ENCODE measurements around the gene RUSF1.

The RUSF1 gene

DNA sequence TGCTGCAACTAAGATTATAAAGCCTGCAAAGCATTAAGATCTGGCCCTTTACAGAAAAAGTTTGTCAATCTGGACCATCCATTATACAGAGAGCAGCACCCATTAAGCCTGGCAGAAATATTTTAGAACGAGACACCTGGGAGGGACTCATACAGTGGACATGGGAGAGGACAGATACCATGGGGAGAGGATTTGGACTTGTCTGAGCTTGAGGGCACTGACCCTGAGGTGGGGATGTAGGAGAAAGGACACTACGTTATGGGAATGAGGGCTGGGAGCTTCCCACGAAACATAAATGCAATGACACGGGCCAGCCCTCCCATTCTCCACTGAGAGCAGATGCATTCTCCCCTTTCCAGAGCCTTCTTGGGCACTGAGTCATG is 6.2 kb downstream of the RUSF1 start:
- H3K4me3 ChIP-seq (ENCODE audit: low read depth, low read length) = no peak overlapping the region
- TF ChIP-seq, protein P1, sequence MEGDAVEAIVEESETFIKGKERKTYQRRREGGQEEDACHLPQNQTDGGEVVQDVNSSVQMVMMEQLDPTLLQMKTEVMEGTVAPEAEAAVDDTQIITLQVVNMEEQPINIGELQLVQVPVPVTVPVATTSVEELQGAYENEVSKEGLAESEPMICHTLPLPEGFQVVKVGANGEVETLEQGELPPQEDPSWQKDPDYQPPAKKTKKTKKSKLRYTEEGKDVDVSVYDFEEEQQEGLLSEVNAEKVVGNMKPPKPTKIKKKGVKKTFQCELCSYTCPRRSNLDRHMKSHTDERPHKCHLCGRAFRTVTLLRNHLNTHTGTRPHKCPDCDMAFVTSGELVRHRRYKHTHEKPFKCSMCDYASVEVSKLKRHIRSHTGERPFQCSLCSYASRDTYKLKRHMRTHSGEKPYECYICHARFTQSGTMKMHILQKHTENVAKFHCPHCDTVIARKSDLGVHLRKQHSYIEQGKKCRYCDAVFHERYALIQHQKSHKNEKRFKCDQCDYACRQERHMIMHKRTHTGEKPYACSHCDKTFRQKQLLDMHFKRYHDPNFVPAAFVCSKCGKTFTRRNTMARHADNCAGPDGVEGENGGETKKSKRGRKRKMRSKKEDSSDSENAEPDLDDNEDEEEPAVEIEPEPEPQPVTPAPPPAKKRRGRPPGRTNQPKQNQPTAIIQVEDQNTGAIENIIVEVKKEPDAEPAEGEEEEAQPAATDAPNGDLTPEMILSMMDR (IDR thresholded peaks at IDR 0.05; ENCODE audit: borderline replicate concordance, insufficient read depth, low read depth, low read length) = no peak

DNA sequence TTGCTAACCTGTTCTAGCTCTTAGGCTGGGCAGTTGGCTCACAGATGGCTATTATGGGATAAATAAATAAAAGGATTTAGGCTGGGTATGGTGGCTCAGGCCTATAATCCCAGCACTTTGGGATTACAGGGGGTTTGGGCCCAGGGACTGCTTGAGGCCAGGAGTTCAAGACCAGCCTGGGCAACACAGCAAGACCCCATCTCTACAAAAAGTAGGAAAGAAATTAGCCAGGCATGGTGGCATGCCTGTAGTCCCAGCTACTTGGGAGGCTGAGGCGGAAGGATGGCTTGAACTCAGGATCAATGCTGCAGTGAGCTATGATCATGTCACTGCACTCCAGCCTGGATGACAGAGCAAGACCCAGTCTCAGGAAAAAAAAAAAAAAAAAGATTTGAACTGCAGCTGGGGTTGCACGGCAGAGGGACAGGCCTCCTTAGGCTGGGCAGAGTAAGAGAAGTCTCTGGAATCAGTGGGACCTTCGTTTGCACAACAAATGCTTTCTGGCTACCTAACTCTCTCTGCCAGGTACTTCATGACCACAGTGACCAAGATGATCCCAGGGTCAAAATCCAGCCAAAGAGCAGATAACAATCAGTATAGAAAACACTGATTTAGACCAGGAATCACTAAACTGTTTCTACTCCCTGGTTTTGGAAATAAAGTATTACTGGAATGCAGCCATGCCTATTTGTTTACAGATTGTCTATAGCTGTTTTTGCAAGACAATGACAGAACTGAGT is 6.8 kb downstream of the RUSF1 start:
- no peak overlapping the region for H3K4me3 ChIP-seq (ENCODE audit: low read depth, low read length)

DNA sequence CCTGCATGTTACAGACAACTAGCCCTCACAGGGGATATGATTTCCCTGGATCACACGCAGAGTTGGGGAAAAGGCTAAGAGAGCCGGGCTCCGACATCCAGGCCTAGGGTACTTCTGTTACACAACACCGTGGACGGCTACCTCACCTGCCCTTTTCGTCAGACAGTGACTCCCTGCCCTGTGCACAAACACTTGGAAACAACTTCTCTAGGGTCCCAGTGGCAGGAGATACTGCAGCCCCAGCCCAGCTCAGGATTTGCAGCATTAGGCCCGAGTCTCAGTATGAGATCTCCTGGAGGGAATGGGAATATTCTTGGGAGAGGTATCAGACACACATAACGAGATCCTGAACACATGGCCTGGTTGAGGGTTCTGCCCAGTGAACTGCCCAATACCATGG is 8.3 kb downstream of the RUSF1 start:
- TF ChIP-seq, protein P1 (IDR thresholded peaks at IDR 0.05; ENCODE audit: borderline replicate concordance, insufficient read depth, low read depth, low read length) = no peak
- no peak overlapping the region for H3K4me3 ChIP-seq (ENCODE audit: low read depth, low read length)

More for the DNA sequence above, 6.8 kb downstream of the RUSF1 start:
- TF ChIP-seq, protein P1 (IDR thresholded peaks at IDR 0.05; ENCODE audit: borderline replicate concordance, insufficient read depth, low read depth, low read length) = no peak

DNA sequence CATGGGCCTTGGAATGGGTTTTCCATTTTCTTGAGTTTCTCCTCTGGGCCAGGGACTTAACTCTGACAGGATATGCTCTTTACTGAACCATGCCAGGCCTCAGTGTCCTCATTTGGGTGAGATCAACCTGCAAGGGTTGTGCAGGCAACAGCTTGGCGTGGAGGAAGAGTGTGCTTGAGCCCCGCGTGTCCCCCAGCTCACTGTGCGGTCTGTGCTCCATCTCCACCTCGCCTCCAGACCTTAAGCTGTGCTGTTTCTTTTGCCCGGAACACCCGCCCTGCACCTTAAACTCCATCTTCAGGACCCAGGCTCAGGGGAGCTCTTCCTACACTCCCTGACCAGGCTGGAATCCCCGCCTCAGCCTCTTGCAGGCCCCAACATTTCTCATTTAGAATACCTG is 9.7 kb downstream of the RUSF1 start:
- H3K4me3 ChIP-seq (ENCODE audit: low read depth, low read length) = no peak overlapping the region
- TF ChIP-seq, protein P1 (IDR thresholded peaks at IDR 0.05; ENCODE audit: borderline replicate concordance, insufficient read depth, low read depth, low read length) = no peak

GRCh38 chr16:31496670-31497069 is 11.5 kb downstream of the RUSF1 start:
- no peak overlapping the region for H3K4me3 ChIP-seq (ENCODE audit: low read depth, low read length)
- TF ChIP-seq, protein P1 (IDR thresholded peaks at IDR 0.05; ENCODE audit: borderline replicate concordance, insufficient read depth, low read depth, low read length) = no peak

DNA sequence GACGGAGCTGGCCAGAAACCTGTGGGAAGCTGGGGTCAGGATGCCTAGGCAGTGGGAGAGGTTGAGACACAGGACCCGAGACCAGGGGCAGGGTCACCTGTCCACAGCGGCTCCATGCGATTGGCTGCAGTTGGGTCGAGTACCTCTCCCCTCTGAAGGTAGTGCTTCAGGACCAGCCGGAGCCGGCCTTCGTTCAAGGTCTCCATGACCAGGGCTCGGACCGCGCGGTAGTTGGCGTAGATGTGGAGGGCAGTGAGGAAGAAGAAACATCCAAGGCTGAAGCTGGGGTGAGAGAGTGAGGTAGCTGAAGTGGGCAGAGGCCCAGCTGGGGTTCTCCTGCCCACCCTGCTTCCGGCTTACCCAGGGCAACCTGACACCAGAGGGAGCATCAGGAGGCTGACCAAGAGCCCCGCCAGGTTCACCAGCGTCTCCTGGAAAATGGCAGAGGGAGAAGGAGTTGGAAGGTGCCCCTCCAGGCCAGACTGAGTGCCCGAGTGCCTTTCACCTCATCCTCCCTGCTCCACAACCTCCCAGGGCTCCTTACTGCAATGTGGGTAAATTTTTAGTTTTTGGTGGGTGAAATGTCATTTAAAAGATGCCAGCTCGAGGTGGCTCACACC is 14.6 kb downstream of the RUSF1 start:
- TF ChIP-seq, protein P1 (IDR thresholded peaks at IDR 0.05; ENCODE audit: borderline replicate concordance, insufficient read depth, low read depth, low read length) = no peak
- no peak overlapping the region for H3K4me3 ChIP-seq (ENCODE audit: low read depth, low read length)
